Stomach (tissue), 4 donors: ENCODE data around the gene ABHD17B.

ENCODE experiments used
- POLR2A ChIP-seq, 4 donors: fragments of 450-650 bp; IDR thresholded peaks; one replicate each; pipeline ENCODE4 v1.6.1; 2016; ENCODE audit warnings: antibody characterized with exemption in 4 of 4, control low read depth in 2 of 4, mild to moderate bottlenecking in 1 of 4, moderate library complexity in 1 of 4
- POLR2AphosphoS5 ChIP-seq, 3 donors: sonication (generic); formaldehyde crosslinking; IDR thresholded peaks; one replicate each; pipeline ENCODE4 v1.6.1; 2016; ENCODE audit warnings: antibody characterized with exemption in 3 of 3
- TF ChIP-seq, protein P1 (sequence below), 7 experiments: fragments of 450-650 bp in 4 of 7; fragments of 200-600 bp in 3 of 7; sonication (generic) in 3 of 7; IDR thresholded peaks; one replicate each; pipeline ENCODE4 v1.5.1; 2016 to 2019; ENCODE audit warnings: antibody characterized with exemption in 7 of 7, control low read depth in 2 of 7, mild to moderate bottlenecking in 1 of 7

DNA sequence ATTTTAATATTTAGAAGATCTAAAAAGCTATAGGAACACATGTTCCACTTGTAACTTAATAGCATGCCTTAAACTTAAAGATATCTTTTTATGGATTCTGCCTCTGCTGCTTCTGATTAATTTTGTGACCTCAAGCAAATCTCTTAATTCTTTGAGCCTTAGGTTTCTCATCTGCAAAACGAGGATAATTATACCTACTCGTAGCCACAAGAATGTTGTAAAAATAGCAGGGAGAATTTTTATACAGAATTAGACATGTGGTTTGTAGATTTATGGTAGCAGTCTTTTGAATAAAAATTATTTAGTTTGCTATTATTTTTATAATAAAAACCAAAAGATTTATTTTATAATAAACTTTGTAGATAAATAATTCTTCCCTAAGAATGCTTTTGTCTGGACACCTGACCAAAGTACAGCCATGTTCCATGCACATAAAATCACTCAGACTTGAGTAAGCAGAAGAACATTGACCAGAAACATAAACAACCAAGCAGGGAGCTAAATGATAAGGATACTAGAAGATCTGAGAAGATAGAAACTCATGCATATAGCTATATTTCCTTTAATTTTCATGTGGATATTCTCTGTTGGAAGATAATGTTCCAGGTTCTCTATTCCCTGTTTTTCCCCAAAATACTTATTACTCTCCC, 18.9 kb upstream of the ABHD17B start:
- TF ChIP-seq POLR2A (IDR thresholded peaks at IDR 0.05) (no peak), POLR2AphosphoS5 (IDR thresholded peaks at IDR 0.05) (no peak)
- TF ChIP-seq, protein P1, sequence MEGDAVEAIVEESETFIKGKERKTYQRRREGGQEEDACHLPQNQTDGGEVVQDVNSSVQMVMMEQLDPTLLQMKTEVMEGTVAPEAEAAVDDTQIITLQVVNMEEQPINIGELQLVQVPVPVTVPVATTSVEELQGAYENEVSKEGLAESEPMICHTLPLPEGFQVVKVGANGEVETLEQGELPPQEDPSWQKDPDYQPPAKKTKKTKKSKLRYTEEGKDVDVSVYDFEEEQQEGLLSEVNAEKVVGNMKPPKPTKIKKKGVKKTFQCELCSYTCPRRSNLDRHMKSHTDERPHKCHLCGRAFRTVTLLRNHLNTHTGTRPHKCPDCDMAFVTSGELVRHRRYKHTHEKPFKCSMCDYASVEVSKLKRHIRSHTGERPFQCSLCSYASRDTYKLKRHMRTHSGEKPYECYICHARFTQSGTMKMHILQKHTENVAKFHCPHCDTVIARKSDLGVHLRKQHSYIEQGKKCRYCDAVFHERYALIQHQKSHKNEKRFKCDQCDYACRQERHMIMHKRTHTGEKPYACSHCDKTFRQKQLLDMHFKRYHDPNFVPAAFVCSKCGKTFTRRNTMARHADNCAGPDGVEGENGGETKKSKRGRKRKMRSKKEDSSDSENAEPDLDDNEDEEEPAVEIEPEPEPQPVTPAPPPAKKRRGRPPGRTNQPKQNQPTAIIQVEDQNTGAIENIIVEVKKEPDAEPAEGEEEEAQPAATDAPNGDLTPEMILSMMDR (IDR thresholded peaks at IDR 0.05) = no peak
